NK-92 (cell line): ENCODE results near the gene PCNA.

Experiments
- DNase-seq: peaks from one replicate; lab custom pipeline; 2025; ENCODE audit not compliant: unreplicated experiment; lab: John Stamatoyannopoulos, UW

Gene PCNA

DNA sequence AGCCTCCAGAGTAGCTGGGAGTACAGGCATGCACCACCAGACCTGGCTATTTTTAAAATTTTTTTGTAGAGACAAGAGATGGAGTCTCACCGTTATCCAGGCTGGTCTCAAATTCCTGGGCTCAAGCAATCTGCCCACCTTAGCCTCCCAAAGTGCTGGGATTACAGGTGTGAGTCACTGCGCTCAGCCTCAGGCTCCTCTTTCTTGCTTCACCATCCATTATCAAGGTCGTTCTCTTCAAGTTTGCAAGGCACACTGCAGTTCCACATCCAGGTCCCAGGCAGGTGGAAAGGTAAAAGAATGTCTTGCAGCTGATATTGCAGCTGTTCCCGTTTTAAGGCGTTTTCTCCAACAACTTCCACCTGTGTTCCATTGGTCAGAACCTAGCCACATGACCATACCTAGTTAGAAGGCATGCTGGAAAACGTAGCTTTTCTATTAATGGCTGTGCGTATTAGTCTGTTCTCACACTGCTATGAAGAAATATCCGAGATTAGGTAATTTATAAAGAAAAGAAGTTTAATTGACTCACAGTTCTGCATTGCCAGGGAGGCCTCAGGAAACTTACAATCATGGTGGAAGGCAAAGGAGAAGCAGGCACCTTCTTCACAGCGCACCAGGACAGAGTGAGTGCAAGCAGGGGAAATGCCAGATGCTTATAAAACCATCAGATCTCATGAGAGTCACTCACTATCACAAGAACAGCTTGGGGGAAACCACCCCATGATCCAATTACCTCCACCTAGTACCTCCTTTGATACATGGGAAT lies 51.7 kb downstream of the PCNA start:
- no peak for DNase-seq

DNA sequence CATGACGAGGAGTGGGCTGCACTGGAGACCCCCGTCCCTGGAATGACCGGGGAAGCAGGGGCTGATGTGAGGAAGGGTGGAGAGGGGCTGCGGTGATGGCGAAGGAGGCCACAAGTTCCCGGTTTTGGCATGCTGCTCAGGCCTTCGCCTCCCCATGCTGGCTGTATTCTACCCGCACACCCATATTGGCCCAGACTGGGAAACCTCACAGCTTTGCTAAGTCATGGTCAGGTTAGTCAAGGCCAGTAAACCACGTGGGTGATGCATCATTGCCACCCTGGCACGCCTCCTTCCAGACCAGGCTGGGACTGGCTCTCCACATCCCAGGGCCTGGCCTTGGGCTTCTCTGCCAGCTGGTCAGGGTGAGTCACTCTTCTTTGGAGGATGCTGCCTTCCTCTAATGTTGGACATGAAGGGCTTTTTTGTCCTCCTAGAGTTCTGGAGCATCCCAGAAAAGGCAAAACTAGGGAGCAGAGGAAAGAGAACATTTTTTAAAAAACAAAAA lies 53.8 kb downstream of the PCNA start:
- DNase-seq = no peak

DNA sequence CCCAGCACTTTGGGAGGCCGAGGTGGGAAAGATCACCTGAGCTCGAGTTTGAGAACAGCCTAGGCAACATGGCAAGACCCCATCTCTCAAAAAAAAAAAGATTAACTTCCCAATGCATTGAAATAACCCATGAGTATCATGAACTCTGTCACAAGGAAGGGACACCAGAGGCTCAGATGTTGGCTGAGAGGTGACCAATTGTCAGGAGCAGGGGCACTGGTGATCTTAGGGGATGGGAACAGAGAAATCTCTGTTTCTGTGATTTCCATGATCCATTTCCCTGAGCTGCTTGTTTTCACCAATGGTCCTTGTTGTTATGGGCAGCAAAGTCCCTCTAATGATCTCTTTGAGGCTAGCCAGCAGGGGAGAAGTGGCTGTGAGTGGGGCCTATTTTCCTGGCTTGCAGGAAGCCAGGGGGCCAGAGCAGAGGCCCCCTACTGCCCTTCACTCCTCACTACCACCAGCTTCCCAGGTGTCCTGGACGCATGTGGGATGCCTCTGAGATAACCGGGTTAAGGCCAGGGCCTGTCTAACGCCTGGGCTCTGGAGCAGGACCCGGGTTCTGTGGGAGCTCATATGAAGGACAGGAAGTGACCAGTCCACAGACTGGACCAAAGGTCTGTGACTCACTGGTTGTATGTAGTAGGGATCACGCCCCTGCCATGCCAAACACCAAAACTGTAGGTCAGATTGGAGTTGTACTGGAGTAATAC lies 54.4 kb downstream of the PCNA start:
- no peak for DNase-seq
